Measurements from ENCODE around the gene RUBCN.
"Not testable (repeated sequence)": the region's sequence is repeated elsewhere in the genome, so short reads cannot be mapped to it uniquely, and the experiment has no call there.

The RUBCN gene

DNA sequence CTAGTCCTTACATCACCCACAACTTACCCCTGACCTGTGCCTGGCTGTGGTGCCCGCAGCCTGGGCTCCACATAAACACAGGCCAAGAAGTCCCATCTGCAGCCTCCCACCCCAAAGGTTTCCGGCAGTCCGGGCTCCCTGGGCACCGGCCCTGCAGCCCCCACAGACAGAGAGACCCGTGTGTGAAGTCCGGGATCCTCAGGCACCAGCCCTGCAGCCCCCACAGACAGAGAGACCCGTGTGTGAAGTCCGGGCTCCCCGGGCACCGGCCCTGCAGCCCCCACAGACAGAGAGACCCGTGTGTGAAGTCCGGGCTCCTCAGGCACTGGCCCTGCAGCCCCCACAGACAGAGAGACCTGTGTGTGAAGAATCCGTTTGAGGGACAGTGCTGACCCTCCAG lies 78.0 kb downstream of the RUBCN start:
- DNase-seq (ENCODE audit: low read depth in 2 of 2) = not testable (repeated sequence)

DNA sequence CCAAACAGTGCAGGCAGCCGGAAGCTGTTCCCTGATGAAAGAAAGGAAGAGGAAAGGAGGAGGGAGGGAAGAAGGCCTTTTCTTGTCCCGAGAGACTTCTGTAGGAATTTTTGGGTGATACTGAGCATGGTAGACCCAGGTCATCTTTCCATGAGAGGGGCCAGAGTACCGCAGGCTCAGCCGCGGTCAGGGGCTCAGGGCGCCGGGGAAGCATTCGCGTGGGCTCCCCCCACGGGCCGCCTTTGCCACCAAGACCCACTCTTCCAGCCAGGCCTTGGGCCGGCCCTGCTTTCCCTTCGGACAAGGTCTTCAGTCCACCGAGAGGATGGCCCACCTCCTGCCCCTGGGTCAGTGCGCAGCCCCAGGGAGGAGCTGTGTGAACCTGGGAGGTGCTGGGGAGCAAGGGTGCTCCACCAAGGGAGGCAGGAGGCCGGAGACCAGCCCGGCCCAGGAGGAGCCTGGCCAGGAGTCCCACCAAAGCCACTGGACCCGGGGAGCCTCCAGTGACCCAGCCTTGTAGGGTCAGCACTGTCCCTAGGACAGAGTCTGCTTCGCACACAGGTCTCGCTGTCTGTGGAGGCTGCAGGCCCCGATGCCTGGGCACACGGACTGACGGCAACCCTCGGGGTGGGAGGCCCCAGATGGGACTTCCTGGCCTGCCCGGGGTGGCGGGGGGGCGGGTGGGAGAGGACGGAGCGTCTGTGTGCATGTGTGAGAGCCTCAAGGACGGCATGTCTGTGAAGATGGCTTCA lies 79.0 kb downstream of the RUBCN start:
- DNase-seq (ENCODE audit: low read depth in 2 of 2) = not testable (repeated sequence)

DNA sequence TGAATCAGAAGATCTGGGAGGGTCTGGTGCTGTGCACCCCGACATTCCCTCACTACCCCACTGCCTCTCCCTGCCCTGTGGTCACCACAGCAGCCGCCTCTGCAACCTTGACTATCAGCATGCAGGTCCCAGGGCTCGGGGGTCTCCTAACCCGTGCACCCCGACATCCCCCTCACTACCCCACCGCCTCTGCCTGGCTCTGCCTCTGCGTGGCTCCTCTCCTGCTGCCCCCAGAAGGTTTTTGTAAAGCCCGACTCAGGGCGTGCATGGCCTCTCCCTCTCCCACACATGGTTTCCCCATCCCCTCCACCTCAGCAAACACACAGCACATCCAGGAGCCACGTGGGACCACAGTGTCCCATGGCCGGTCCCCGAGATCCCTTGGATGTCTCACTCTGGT lies 79.7 kb downstream of the RUBCN start:
- DNase-seq (ENCODE audit: low read depth in 2 of 2) = not testable (repeated sequence)

DNA sequence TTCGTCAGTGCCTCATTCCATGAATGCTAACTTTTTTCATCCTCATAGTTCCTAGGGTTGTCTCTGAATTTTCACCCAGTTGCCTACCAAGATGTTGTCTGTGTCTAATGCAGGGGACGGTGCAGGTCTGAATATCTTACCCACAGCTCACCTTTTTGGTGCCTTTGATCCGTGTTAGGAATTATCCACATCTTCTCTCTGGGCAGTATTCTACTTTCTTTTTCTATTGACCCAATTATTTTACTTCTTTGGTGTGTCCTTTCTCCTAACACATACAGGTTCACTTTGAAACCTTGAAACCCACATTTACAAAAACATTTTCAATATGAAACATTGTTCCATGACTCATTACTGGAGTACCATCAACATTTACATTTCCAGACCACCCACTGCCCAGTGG lies 80.6 kb downstream of the RUBCN start:
- DNase-seq (ENCODE audit: low read depth in 2 of 2) = not testable (repeated sequence)

DNA sequence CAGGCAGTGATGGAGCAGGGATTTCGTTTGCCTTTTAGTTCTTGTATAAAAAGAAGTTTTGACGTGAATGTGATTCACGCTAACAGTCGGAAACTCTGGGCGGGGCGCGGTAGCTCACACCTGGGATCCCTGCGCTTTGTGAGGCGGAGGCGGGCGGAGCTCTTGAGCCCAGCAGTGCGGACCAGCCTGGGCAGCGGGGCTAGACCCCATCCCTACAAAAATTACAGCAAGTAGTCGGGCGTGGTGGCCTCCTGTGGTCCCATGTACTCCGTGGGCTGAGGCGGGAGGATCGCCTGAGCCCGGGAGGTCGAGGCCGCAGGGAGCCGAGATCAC lies 81.7 kb downstream of the RUBCN start:
- not testable (repeated sequence) for DNase-seq (ENCODE audit: low read depth in 2 of 2)

DNA sequence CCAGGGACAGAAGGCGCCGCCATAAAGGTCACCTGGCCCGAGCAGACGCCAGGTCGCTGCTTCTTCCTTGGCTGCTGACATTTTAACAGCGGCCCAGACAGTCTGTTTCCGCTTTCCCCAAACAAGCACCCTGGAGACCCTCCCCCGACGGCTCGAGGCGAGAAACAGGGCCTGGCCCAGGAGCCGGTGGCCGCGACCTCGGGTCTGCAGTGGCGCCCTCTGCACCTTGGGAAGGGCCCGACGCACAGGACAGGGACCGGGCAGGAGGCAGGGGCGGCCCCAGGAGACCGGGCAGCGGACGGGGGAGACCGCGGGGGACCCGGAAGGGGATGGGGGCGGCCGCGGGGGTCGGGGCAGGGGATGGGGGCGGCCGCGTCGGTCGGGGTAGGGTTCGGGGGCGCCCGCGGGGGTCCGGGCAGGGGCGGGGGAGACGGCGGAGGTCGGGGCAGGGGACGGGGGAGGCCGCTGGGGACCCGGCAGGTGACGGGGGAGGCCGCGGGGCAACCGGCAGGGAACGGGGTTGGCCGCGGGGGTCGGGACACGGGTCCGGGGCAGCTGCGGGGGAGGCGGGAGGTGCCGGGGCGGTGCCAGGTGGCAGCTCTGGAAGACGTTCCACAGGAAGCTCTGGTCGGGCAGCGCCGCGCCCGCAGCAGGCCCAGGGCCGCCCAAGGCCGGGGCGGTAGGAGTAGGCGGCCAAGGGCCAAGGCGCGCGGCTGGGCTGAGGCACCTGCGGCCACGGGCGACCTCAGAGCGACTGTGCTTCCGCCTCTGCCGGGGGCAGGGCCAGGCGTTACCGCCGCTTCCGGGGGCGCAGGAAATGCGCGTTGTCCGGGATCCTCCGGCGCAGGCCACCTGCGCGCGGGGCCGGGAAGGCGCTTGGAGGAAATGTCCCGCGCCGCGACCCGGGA lies 82.4 kb downstream of the RUBCN start:
- peak; percentile 11 to 37 for DNase-seq (ENCODE audit: low read depth in 2 of 2)

DNA sequence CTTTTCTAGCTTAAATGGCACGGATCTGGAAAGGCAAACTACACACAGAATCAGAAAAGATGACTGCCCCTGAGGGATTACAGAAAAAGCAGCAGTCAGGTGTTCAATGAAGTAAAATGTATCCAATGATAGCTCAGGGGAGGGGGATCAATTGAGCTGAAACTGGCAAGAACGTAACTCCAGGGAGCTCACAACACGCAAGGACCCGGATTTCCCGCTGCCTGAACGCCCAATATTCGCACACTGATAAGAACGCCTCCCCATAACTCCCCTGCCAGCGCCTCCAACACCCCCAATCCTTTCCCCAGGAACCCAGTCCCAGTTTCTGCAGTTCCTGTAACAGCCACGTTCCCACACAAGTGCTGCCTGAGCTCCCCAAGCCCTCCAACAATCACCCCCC lies 83.8 kb downstream of the RUBCN start:
- not testable (repeated sequence) for DNase-seq (ENCODE audit: low read depth in 2 of 2)

DNA sequence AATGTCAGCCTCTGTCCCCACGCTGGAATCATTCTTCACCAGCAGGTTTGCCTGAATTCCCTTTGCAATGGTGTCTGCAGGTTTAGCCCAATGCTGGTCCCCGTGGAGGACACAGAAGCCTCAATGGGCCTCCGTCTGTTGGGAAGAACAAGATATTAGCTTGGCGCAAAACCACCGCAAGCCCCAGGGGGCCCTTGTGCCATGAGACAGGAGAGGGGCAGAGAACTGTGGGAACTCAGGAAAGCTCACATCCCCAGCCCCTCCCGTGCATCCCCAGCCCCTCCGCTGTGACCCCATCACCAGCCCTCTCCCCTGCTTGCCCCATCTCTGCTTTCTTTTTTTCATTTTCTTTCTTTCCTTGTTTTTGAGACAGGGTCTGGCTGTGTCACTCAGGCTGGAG lies 89.1 kb downstream of the RUBCN start:
- not testable (repeated sequence) for DNase-seq (ENCODE audit: low read depth in 2 of 2)

DNA sequence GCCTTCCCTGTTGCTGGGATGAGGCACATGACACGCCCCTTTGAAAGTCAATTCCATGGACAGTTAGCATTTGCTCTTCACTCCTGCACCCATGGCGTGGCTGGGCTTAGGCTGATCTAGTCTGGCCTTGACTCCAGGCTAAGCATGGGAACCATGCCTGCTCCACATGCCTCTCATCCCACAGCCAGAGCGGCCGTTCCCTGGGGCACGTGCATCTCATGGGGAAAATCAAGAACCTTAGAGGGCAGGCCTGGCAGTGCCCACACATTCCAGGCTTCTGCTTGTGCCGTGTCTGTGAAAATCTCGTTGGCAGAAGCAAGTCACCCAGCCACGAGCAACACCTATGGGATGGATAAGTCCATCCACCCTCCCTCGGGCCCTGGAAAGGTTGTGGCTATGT lies 89.5 kb downstream of the RUBCN start:
- DNase-seq (ENCODE audit: low read depth in 2 of 2) = not testable (repeated sequence)

DNA sequence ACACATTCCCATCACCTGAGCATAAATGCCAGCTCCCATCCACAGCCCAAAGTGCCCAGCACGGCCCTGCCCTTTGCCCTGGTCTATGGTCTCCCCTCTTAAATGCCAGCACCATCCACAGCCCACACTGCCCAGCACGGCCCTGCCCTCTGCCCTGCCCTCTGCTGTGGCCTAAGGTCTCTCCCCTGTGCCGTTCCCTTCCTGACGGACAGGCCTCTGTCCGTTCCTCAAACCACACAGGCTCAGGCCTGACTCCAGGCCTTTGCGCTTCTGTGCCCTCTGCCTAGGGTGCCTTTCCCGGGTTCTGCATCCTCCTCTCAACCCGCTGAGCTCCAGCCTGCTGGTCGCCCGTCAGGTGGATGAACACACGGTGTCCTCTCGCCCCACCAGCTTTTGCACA lies 90.4 kb downstream of the RUBCN start:
- DNase-seq (ENCODE audit: low read depth in 2 of 2) = not testable (repeated sequence)

DNA sequence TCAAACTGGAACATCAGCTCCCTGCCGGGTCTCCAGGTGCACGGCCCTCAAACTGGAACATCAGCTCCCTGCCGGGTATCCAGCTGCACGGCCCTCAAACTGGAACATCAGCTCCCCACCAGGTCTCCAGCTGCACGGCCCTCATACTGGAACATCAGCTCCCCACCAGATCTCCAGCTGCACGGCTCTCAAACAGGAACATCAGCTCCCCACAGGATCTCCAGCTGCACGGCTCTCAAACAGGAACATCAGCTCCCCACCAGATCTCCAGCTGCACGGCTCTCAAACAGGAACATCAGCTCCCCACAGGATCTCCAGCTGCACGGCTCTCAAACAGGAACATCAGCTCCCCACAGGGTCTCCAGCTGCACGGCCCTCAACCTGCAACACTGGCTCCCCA lies 99.1 kb downstream of the RUBCN start:
- DNase-seq (ENCODE audit: low read depth in 2 of 2) = not testable (repeated sequence)

DNA sequence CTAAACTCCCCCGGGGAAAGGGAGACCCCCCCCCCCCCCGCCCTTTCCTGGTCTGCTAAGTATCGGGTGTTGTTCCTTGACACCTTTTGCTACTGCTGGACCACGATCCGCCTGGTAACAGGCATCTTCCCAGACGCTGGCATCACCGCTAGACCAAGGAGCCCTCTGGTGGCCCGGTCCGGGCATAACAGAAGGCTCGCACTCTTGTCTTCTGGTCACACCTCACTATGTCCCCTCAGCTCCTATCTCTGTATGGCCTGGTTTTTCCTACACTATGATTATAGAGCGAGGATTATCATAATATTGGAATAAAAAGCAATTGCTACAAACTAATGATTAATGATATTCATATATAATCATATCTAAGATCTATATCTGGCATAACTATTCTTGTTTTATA lies 104.7 kb downstream of the RUBCN start:
- DNase-seq (ENCODE audit: low read depth in 2 of 2) = not testable (repeated sequence)

DNA sequence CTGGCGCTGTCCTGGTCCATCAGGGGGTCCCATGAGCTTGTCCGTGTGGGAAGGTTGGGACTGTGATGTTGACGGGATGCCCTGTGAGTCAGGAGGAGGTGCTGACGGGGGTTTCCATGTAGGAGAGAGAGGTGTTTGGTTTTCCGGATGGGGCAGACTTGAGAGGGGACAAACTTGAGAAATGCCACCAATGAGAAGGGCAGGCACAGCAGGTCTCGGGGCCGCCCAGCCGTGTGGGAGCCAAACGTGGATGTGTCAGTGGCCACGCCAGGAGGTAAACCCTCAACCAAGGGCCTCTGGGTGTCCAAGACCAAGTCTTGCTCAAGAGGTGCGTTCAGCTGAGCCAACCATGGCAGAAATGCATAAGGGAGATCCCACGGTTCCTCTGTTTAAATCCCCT lies 105.9 kb downstream of the RUBCN start:
- not testable (repeated sequence) for DNase-seq (ENCODE audit: low read depth in 2 of 2)

DNA sequence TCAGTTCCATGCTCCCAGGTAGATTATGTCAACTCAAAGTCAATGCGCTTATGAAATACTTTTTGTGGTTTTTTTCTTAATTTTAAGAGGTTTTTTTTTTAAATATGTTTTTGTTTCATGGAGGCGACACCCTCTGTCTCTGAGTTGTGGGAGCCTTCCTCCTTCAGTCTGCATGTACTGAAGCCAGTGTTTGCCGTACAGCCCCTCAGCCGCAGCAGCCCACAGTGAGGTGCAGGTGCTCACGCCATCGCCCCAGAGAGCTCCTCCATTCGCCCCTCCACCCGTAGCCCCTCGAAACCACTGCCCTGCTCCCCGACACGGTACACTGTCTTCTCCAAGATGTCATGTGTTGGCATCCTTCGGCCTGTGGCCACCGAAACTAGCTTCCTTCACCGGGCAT lies 107.4 kb downstream of the RUBCN start:
- not testable (repeated sequence) for DNase-seq (ENCODE audit: low read depth in 2 of 2)

DNA sequence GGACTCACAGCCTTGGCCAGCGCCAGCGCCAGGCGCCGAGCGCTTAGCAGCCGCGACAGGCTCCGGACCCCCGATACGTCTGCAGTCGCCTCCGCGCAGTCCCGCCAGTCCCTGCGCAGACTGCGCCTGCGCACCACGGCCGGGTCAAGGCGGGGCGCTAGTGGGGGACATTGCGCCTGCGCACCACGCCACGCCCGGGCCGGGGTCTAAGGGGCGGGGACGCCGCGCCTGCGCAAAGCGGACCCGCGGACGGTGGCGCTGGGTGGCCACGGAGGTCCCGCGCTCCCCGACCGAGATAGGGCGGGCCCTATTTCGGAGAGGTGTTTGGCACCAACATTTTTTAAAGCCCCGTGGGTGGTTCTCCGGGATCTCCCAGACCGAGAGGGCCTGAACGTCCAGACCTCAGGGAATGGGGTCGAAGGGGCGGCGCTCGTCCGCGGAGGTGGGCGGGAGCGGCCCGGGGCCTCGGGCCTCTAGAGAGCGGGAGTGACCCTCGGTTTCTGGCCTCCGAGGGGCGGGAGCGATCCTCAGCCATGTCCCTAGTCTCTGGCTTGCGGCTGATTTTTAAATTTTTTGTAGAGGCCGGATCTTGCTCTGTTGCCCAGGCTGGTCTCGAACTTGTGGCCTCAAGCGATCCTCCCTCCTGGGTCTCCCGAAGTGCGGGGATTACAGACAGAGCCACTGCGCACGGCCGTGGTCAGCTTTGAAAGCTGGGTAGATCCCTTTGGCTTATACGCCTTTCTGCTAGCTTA lies 108.8 kb downstream of the RUBCN start:
- DNase-seq (ENCODE audit: low read depth in 2 of 2) = peak; percentile 84 to 91

DNA sequence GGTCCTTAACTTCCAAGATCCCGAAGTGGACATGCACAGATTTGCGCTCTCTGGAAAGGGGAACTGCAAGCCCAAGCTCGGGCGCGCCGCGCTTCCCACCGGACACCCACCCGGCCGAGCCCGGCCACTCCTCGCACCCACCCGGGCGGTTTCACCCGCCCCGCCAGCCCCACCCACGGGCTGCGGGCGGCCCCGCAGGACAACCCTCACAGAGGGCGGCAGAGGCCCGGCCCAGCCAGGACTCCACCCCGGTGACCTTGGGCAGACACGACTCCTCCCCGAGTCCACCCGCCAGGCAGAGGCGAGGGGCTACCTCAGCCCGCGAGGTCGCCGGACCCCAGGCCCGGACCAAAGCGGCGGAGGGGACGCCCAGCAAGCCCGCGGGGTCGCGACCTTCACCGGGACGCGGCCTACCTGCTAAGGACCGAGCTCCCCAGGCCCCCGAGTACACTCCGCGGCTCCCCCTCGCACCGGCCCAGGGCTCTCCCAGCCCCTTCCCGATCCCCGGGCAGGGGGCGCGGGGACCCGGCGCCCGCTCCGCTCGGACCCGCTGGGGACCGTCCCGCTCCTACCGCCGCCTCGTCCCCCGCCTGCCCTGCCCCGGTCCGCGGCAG lies 109.4 kb downstream of the RUBCN start:
- not testable (repeated sequence) for DNase-seq (ENCODE audit: low read depth in 2 of 2)

DNA sequence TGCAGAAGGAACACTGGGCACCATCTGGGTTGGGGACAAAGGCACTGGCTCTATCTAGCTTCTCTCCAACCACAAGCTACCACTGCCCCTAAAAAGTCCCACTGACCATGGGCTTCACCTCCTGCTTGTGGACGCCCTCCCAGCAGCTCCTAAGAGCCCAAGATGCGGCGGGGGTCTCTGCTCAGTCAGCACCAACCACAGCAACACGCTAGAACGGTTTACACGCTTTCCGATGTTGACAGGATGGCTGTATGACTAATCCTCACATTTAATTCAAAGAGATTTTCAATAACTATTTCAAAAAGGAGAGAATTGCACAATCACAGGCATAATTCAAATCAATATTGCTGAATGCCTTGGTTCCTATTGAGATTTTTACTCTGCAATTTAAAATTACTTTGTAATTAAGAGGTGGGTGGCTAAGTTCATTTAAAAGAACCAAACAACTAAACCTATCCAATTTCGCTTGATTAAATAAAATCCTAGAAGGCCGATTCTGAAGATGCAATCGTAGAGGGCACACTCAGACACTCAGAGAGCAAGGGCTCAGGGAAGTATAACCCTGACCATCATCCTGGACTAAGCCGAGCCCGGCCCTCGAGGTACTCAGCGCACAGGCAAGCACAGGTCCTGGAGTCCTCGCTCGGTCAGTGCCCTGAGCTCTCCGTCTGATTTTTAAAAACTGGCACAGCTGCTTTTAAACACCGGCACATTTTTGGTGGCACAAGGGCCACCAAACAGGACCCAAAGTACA lies 110.1 kb downstream of the RUBCN start:
- not testable (repeated sequence) for DNase-seq (ENCODE audit: low read depth in 2 of 2)

DNA sequence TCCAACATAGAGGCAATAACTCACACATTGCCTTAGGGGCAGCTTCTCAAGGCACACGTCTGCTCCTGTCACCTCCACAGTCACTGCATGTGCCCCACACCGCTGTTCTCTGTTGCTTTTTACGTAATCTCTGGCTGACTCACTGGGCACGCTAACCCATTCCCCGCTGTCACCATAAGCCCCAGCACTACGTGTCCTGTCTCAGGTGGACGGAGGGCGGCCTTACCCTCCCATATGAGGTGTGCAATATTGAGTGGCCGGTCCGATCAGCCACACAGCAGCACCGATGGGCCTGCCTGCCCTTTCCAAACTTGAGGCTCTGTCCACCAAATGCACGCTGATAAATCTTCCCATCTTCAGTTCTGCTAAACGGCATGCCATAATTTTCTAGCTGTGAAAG lies 115.2 kb downstream of the RUBCN start:
- DNase-seq (ENCODE audit: low read depth in 2 of 2) = not testable (repeated sequence)
